ENCODE measurements around the gene CCDC60. TPM values are rescaled to one million over a fixed set of nuclear protein-coding genes. Genes with fewer than 3 reads are reported as not detected.

The CCDC60 gene, protein sequence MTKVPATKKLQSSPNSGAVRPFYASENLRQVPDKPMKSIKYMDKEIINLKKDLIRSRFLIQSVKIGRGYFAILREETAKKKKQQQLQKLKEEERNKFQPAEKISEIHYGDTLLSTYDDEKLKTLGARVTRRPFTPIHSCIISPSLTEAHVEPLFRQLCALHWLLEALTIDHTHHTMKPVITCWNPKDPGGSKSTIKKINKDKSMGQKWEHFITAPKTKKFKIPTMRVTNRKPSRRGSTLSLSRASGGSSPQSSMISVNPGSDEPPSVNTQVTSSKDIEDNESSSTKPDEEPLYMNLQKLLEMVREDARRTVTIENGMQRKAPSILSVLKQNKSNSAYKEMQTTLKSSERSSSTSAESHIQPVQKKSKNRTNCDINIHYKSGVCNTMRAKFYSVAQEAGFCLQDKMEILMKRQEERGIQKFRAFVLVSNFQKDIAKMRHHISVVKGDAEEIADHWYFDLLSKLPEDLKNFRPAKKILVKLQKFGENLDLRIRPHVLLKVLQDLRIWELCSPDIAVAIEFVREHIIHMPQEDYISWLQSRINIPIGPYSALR
- total RNA-seq = not detected in 2 replicates

DNA sequence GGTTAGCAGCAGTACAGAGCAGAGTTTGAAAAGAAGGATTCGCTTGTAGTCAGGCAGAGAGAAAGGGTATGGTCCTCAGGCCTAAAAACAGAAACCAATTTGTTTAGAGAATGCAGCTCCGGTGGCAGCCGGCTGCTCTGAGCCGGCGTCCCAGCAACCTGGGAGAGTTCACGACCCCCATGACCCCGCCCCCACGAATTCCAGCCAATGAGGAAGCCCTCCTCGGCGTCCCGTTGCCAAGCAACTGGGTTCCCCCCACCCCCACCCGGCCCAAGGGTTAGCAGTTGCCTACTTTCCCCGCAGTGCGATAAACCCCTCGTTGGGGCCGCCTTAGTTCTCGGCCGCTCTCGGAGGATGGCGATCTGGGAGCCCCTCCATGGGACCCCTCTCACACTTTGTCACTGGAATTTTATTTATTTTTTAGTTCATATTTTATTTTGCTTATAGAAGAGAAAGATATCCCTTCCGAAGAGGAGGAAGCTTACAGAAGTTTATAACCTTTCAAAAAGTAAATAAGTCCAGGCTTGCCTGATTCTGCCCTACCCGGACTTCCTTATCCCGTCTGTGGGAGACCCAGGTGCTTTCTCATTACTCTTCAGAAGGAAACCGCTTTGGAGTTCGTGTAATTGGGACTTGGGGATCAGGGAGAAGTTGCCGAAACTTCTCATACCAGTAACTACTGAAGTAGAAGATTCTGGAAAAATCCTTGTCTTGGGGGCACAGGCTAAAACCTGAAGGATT is at the start of gene CCDC60:
Gene CCDC60, plus strand, starts transcription at position 300 of the 741 bp plus-strand sequence. CDS start 448 bp downstream, outside the sequence.
- Mint-ChIP-seq H3K4me3 (ENCODE audit: low read depth) (no peak within 1 kb of the TSS), H3K27ac (no peak within 1 kb of the TSS), H3K4me1 (ENCODE audit: low read depth) (no peaks in the 10 kb centered on the region), H3K36me3 (ENCODE audit: low read depth) (no peaks in the 10 kb centered on the region), H3K27me3 (ENCODE audit: low read depth) (peaks cover 4% of the 10 kb centered on the region), H3K9me3 (no peaks in the 10 kb centered on the region)
- DNase-seq (ENCODE audit: low spot score) = no peak
- intact Hi-C loops (cut with micrococcal nuclease) = no loop called here

DNA sequence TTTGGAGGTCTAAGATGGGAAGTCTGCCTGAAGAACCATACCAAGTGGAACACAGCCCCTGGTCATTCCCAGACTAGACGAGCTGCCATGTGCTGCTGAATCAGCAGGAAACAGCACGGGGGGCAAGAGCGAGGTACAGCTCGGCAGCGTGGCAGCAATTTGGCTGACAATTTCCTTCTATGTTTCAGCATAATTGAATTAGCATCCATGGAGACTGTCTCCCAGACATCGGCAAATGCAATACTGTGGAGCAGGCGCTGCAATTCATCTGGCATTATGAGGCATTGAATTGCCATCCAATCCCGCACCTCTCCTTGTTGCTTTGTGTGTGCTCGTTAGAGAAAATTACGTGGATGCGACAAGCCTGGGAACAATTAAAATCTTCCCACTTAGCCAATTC is 46.0 kb upstream of the CCDC60 start:
- Mint-ChIP-seq H3K36me3 (ENCODE audit: low read depth) (no peaks in the 10 kb centered on the region), H3K4me1 (ENCODE audit: low read depth) (no peaks in the 10 kb centered on the region), H3K27me3 (ENCODE audit: low read depth) (no peaks in the 10 kb centered on the region), H3K27ac (no peak overlapping the region), H3K4me3 (ENCODE audit: low read depth) (no peak overlapping the region), H3K9me3 (no peaks in the 10 kb centered on the region)
- intact Hi-C loops (cut with micrococcal nuclease) = no loop called here
- DNase-seq (ENCODE audit: low spot score) = no peak

DNA sequence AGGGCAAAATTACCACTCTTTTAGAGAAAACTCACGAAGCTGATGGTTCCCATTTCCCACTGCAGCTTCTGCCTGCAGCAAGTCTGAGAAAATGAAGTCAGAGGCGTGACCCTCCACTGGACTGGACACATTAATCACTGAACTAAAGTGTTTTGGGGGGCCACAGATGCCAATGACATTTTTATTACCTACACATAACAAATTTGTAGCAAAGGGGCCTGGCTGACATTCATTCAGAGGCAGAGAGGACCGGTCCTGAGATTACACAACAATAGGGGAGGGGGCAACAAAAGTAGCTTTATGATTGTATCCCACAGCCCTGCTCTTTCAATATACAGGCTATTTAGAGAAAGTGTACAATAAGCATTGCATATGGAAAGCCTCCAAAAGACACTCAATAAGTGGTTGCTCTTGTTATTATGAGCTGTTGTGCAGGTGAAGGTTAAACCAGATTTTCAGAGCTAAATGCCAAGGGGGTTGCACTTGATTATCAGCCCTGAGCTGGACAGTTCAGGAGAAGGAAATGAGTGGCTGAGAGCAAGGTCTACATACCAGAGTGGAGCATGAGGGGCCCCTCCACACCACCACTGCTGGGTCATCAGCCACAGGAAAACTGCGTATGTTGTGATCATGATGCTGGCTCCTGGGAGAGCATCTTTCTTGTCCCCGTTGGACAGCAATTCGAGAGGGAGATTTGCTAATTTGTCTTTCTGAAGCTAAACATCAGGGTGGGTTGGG is 41.5 kb upstream of the CCDC60 start:
- Mint-ChIP-seq H3K4me3 (ENCODE audit: low read depth) (no peak overlapping the region), H3K27ac (no peak overlapping the region), H3K9me3 (no peaks in the 10 kb centered on the region), H3K27me3 (ENCODE audit: low read depth) (no peaks in the 10 kb centered on the region), H3K36me3 (ENCODE audit: low read depth) (no peaks in the 10 kb centered on the region), H3K4me1 (ENCODE audit: low read depth) (no peaks in the 10 kb centered on the region)
- DNase-seq (ENCODE audit: low spot score) = no peak
- intact Hi-C loops (cut with micrococcal nuclease) = no loop called here

DNA sequence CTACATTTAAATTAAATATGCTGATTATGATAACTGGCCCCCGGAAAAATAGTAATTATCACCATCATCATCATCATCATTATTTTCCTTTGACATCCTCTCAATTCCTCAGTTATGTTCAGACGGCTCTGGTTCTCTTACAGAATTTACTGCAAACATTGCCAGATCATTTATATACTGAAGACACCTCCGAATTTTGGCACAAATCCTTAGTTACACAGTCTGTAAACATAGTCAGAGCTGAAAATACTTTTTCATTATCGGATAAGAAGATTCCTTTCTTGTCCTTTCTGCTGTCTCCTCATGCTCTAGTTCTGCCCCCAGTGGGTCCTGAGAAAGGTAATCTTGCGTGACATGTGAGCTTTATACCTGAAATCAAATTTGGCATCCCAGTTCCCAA is 40.3 kb upstream of the CCDC60 start:
- Mint-ChIP-seq H3K4me1 (ENCODE audit: low read depth) (no peaks in the 10 kb centered on the region), H3K27ac (no peak overlapping the region), H3K27me3 (ENCODE audit: low read depth) (no peaks in the 10 kb centered on the region), H3K36me3 (ENCODE audit: low read depth) (no peaks in the 10 kb centered on the region), H3K4me3 (ENCODE audit: low read depth) (no peak overlapping the region), H3K9me3 (no peaks in the 10 kb centered on the region)
- DNase-seq (ENCODE audit: low spot score) = no peak
- intact Hi-C loops (cut with micrococcal nuclease) = no loop called here

DNA sequence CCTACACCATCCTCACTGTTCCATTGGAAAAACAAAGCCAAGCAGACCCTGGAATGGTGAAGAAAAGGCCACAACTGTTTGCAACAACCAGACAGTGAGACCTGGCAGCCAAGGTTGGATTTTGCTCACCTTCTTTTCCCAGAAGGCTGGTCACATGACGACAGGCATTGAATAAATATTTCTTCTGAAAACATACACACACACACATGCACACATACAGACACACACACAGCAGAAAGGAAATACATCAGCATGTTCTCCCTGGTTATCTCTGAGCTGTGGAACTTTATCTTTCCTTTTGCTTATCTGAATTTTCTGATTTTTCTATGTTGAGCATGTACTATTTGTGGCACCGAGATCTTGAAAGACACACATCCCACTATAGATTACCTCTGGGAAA is 38.0 kb upstream of the CCDC60 start:
- Mint-ChIP-seq H3K27ac (no peak overlapping the region), H3K36me3 (ENCODE audit: low read depth) (no peaks in the 10 kb centered on the region), H3K4me3 (ENCODE audit: low read depth) (no peak overlapping the region), H3K27me3 (ENCODE audit: low read depth) (no peaks in the 10 kb centered on the region), H3K9me3 (no peaks in the 10 kb centered on the region), H3K4me1 (ENCODE audit: low read depth) (no peaks in the 10 kb centered on the region)
- intact Hi-C loops (cut with micrococcal nuclease) = no loop called here
- no peak for DNase-seq (ENCODE audit: low spot score)

GRCh38 chr12:119299130-119299529 is 35.4 kb upstream of the CCDC60 start:
- H3K9me3 Mint-ChIP-seq = no peaks in the 10 kb centered on the region
- DNase-seq (ENCODE audit: low spot score) = no peak
- H3K27me3 Mint-ChIP-seq (ENCODE audit: low read depth) = no peaks in the 10 kb centered on the region
- H3K4me3 Mint-ChIP-seq (ENCODE audit: low read depth) = no peak overlapping the region
- no peaks in the 10 kb centered on the region for H3K36me3 Mint-ChIP-seq (ENCODE audit: low read depth)
- intact Hi-C loops (cut with micrococcal nuclease) = no loop called here
- no peak overlapping the region for H3K27ac Mint-ChIP-seq
- no peaks in the 10 kb centered on the region for H3K4me1 Mint-ChIP-seq (ENCODE audit: low read depth)

DNA sequence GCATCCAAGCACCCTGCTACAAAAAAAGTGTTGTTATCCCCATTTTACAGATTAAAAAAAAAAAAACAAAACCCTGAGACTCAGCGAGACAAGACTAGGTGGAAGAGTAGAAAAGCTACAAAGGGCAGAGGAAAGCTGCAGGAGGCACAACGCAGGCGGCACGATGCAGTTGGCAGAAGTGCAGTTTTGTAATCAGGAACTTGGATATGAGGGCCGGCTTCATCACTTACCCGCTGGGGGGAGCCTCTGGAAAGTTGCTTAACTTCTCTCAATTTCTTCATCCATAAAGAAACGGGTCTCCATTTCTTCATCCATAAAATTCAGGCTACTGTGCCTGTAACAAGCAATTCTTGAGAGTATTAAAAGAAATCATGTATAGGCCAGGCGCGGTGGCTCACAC is 33.1 kb upstream of the CCDC60 start:
- Mint-ChIP-seq H3K27me3 (ENCODE audit: low read depth) (no peaks in the 10 kb centered on the region), H3K4me1 (ENCODE audit: low read depth) (no peaks in the 10 kb centered on the region), H3K4me3 (ENCODE audit: low read depth) (no peak overlapping the region), H3K36me3 (ENCODE audit: low read depth) (no peaks in the 10 kb centered on the region), H3K9me3 (no peaks in the 10 kb centered on the region), H3K27ac (no peak overlapping the region)
- intact Hi-C loops (cut with micrococcal nuclease) = no loop called here
- no peak for DNase-seq (ENCODE audit: low spot score)

DNA sequence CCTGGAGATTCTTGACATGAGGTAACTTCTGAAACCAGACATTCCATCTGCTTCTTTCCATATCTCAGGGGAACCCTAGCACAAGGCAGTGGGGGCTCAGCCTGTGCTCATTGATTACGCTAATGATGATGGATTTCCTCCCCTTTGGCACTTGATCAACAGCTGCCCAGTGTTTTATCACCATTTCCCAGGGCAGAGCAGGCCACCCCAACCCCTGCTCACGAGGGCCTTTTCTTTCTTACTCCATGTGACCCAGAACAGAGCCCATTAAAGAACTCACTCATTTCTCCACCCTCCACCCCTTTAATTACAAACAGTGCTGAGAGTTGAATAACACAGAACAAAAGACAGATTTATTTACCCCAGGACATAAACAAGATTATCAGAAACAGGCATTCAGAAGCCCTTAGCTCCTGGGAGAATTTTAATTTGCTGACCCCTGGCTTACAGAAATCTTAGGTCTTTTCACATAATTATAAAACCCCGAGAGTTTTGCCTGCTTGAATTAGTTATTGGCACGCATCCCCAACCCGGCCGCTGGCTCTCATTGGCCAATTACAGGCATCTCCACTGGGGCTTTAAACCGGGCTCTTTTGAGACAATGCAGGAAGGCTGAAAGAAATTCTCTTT is 32.0 kb upstream of the CCDC60 start:
- H3K4me3 Mint-ChIP-seq (ENCODE audit: low read depth) = no peak overlapping the region
- H3K27me3 Mint-ChIP-seq (ENCODE audit: low read depth) = no peaks in the 10 kb centered on the region
- H3K4me1 Mint-ChIP-seq (ENCODE audit: low read depth) = no peaks in the 10 kb centered on the region
- no peak for DNase-seq (ENCODE audit: low spot score)
- no peaks in the 10 kb centered on the region for H3K9me3 Mint-ChIP-seq
- H3K36me3 Mint-ChIP-seq (ENCODE audit: low read depth) = no peaks in the 10 kb centered on the region
- intact Hi-C loops (cut with micrococcal nuclease) = no loop called here
- no peak overlapping the region for H3K27ac Mint-ChIP-seq

DNA sequence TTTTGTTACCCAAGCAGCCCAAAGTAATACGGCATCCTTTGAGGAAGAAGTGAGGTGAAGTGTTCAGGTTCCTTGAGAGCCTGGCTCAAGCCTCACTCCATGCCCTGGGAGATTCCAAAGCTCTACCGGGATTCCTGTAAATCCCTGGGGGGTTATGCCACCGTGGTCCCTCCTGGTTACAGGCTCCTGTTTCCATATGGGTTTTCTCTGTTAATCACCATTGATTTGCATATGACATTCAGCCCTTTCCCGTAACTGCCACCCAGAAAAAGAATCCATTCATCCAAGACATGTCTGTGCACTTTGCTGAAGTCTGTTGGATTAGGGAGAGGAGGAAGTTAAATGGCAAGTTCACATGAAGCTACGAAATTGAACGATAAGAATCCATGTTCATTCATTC is 27.9 kb upstream of the CCDC60 start:
- H3K4me1 Mint-ChIP-seq (ENCODE audit: low read depth) = no peaks in the 10 kb centered on the region
- H3K9me3 Mint-ChIP-seq = no peaks in the 10 kb centered on the region
- H3K36me3 Mint-ChIP-seq (ENCODE audit: low read depth) = no peaks in the 10 kb centered on the region
- no peak overlapping the region for H3K4me3 Mint-ChIP-seq (ENCODE audit: low read depth)
- intact Hi-C loops (cut with micrococcal nuclease) = no loop called here
- H3K27me3 Mint-ChIP-seq (ENCODE audit: low read depth) = no peaks in the 10 kb centered on the region
- no peak for DNase-seq (ENCODE audit: low spot score)
- H3K27ac Mint-ChIP-seq = no peak overlapping the region

DNA sequence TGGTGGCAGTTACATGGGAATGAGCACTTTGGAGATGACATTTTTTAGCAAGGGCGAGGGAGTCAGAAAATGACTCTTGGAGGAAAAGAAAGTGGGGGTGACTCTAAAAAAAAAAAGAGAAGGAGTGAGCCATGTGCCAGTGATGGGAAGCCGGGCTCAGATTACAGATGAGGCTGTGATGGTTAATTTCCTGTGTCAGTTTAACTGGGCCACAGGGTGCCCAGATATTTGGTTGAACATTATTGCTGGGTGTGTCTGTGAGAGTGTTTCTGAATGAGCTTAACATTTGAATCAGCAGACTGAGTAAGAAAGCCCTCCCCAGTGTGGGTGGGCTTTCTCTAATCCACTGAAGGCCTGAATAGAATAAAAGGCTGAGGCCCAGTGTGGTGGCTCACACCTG is 26.8 kb upstream of the CCDC60 start:
- Mint-ChIP-seq H3K9me3 (no peaks in the 10 kb centered on the region), H3K4me3 (ENCODE audit: low read depth) (no peak overlapping the region), H3K4me1 (ENCODE audit: low read depth) (no peaks in the 10 kb centered on the region), H3K27me3 (ENCODE audit: low read depth) (no peaks in the 10 kb centered on the region), H3K36me3 (ENCODE audit: low read depth) (no peaks in the 10 kb centered on the region), H3K27ac (no peak overlapping the region)
- intact Hi-C loops (cut with micrococcal nuclease) = no loop called here
- no peak for DNase-seq (ENCODE audit: low spot score)

- Mint-ChIP-seq H3K4me1 (ENCODE audit: low read depth) (no peaks in the 10 kb centered on the region), H3K4me3 (ENCODE audit: low read depth) (no peak overlapping the region), H3K36me3 (ENCODE audit: low read depth) (no peaks in the 10 kb centered on the region), H3K27me3 (ENCODE audit: low read depth) (no peaks in the 10 kb centered on the region), H3K9me3 (no peaks in the 10 kb centered on the region), H3K27ac (no peak overlapping the region)
- DNase-seq (ENCODE audit: low spot score) = no peak
- intact Hi-C loops (cut with micrococcal nuclease) = no loop called here
Measured at GRCh38 chr12:119308708-119309456, 25.6 kb upstream of the CCDC60 start.

DNA sequence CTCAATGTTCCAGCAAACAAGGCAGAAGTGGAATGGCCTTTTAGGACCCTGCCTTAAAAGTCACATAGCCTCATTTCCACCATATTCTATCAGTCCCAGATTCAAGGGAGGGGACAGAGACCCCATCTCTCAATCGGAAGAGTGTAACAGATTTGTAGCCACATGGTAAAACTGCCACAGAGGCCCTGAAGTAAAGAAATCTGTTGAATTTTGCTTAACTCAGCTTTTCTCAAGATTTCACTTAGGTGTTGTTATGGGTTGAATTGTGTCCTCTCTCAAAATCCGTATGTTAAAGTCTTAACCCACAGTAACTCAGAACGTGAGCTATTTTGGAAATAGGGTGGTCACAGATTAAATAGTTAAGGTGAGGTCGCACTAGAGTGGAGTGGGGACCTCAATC is 22.7 kb upstream of the CCDC60 start:
- Mint-ChIP-seq H3K9me3 (no peaks in the 10 kb centered on the region), H3K27me3 (ENCODE audit: low read depth) (no peaks in the 10 kb centered on the region), H3K36me3 (ENCODE audit: low read depth) (no peaks in the 10 kb centered on the region), H3K4me3 (ENCODE audit: low read depth) (no peak overlapping the region), H3K27ac (no peak overlapping the region), H3K4me1 (ENCODE audit: low read depth) (no peaks in the 10 kb centered on the region)
- DNase-seq (ENCODE audit: low spot score) = no peak
- intact Hi-C loops (cut with micrococcal nuclease) = no loop called here
